Brain microvascular endothelial cell (primary cell): Measurements from ENCODE around the gene EDIL3.

Experiments
- DNase-seq: peaks from one replicate; pipeline ENCODE4 v3.0.0-alpha.2; 2020
- H3K27ac ChIP-seq: fragments of 250-450 bp; sonication (Bioruptor Pico); 2 replicates; pipeline ENCODE4 v1.5.1; 2020; ENCODE audit warnings: mild to moderate bottlenecking, moderate library complexity
- H3K27me3 ChIP-seq: fragments of 250-450 bp; sonication (Bioruptor Pico); replicated peaks from 2 replicates; pipeline ENCODE4 v1.5.1; 2020; ENCODE audit warnings: mild to moderate bottlenecking
- H3K36me3 ChIP-seq: fragments of 250-450 bp; sonication (Bioruptor Pico); replicated peaks from 2 replicates; pipeline ENCODE4 v1.5.1; 2020; ENCODE audit warnings: mild to moderate bottlenecking
- H3K4me3 ChIP-seq: 2 replicates; pipeline ENCODE4 v1.5.1; 2011; ENCODE audit warnings: low read depth, mild to moderate bottlenecking, control low read depth, low read length, moderate library complexity
- CTCF ChIP-seq: IDR thresholded peaks from 2 replicates; pipeline ENCODE4 v1.5.1; 2011; ENCODE audit warnings: low read depth, mild to moderate bottlenecking, moderate library complexity, low read length, control low read depth, inconsistent platforms; ENCODE audit errors: missing control alignments
- in situ Hi-C: cut with HindIII; loops from 2 replicates; pipeline ENCODE4 v1.10.0; 2017; ENCODE audit warnings: low sequenced_read_pairs, low pct_ligation_motif_present

Gene EDIL3

DNA sequence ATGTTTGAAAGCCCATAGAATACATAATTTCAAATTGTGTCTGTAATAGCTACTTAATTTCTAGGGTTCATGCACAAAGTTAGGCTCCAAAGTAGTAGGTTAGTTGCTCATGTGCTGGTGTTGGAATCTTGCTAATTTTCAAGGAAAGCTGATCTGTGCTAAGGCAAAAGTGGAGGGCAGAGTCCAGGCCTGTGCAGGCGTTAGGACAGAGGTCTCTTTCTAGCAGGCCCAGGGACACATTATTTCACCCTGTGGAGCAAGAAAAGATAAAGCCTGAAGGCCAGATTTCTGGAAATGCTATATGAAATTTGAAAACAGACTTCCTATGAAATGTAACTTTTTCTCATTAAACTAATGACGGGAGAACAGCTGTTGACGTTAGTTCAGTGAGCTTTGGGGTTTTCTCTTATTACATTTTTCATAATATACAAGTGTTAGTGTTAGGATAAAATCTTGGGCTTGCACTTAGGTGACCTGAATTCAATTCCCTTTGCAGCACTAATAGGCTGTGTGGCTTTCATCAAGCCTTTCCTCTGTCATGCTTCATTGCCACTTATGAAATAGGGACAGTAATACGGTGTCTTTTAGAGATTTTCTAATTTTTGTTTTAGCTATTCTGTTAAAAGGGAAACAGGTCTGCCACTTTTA is 467.3 kb downstream of the EDIL3 start:
- no peak overlapping the region for H3K27ac ChIP-seq
- no peaks in the 10 kb centered on the region for H3K27me3 ChIP-seq
- no peak overlapping the region for H3K4me3 ChIP-seq
- DNase-seq: no peak
- no peak for TF ChIP-seq CTCF
- in situ Hi-C loops: no loop called here
- H3K36me3 ChIP-seq: no peaks in the 10 kb centered on the region

GRCh38 chr5:83914662-83915418 is 469.8 kb downstream of the EDIL3 start:
- DNase-seq: peak; percentile 55
- Histone ChIP-seq H3K4me3 (no peak overlapping the region), H3K36me3 (no peaks in the 10 kb centered on the region), H3K27ac (peak overlapping the region; percentile 49), H3K27me3 (no peaks in the 10 kb centered on the region)
- no peak for TF ChIP-seq CTCF
- in situ Hi-C loops: no loop called here

- H3K36me3 ChIP-seq: no peaks in the 10 kb centered on the region
Measured at GRCh38 chr5:83914199-83914598, 470.5 kb downstream of the EDIL3 start.

DNA sequence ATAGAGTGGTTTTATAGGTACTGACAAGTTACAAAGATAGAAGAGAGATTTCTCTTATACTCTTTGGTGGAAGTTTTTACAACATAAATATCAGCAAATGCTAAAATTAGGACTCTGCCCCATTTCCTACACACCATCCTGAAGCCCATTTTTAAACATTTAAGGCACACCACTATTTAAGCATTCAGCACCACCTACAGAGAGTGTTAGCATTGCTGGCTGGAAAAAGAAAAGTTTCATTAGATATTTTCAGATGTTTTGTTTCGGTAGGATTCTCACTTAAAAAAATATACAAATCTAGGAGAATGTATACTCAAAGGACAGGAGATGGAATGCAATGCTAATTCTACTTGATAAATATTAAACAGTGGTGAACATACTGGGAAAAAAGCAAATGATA is 471.1 kb downstream of the EDIL3 start:
- H3K27ac ChIP-seq: no peak overlapping the region
- in situ Hi-C loops: no loop called here
- no peak for DNase-seq

More at GRCh38 chr5:83914199-83914598, 470.5 kb downstream of the EDIL3 start:
- no peak for TF ChIP-seq CTCF
- DNase-seq: no peak
- Histone ChIP-seq H3K4me3 (no peak overlapping the region), H3K27ac (peak overlapping the region; percentile 49), H3K27me3 (no peaks in the 10 kb centered on the region)
- in situ Hi-C loops: no loop called here

DNA sequence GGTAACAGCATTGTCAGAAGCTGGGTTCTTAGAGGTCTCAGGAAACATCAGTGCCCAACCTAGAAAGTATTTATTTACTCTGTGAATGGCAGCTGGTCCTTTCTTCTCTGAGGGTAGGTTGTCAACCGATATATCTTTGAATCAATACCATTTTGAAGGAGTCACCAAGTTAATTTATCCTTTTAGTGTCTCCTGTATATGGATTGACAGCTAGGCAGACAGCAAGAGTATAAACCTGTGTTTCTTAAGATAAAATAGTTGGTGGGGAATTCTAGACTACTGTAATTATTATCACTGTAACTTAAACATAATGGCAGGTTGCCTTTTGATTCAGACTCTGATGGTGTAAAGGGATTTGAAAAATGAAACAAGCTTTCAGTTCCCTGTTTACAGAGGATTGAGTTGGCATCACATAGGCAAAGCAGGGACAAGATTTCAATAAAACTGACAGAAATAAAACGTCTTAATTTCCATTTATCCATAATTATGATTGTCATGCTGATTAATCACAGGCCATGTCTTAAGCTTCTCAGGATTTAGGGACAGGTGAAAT is 473.2 kb downstream of the EDIL3 start:
- in situ Hi-C loops: no loop called here
- TF ChIP-seq CTCF: no peak

More for the DNA sequence above, 471.1 kb downstream of the EDIL3 start:
- no peaks in the 10 kb centered on the region for H3K27me3 ChIP-seq
- no peak overlapping the region for H3K4me3 ChIP-seq
- no peak for TF ChIP-seq CTCF
- no peaks in the 10 kb centered on the region for H3K36me3 ChIP-seq

More for the DNA sequence above, 473.2 kb downstream of the EDIL3 start:
- no peak for DNase-seq
- Histone ChIP-seq H3K36me3 (no peaks in the 10 kb centered on the region), H3K27me3 (no peaks in the 10 kb centered on the region), H3K4me3 (no peak overlapping the region), H3K27ac (no peak overlapping the region)
